ENCODE results near the gene CAMTA1. TPM values are rescaled to one million over a fixed set of nuclear protein-coding genes. Genes with fewer than 3 reads are reported as not detected.

CAMTA1 gene
- total and polyA plus RNA-seq, 9 of the 15 experiments (the other 6 are each of a cell fraction or from before 2014, with no cell fraction given), result 43.9 to 161 (median 65.9) TPM

- TF ChIP-seq HMGXB4 (CRISPR knock-in tag; IDR thresholded peaks at IDR 0.05), result peak; percentile 70; the same call in 1 of the 2 replicates
- TF ChIP-seq CHD2 (IDR thresholded peaks at IDR 0.05; ENCODE audit: low read depth, low read length), result peak; percentile 89
- TF ChIP-seq, protein P1, sequence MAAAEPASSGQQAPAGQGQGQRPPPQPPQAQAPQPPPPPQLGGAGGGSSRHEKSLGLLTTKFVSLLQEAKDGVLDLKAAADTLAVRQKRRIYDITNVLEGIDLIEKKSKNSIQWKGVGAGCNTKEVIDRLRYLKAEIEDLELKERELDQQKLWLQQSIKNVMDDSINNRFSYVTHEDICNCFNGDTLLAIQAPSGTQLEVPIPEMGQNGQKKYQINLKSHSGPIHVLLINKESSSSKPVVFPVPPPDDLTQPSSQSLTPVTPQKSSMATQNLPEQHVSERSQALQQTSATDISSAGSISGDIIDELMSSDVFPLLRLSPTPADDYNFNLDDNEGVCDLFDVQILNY (CRISPR knock-in tag; IDR thresholded peaks at IDR 0.05), result peak; percentile 44; the same call in 1 of the 2 replicates
- peak in 1 of 2 experiments; percentile 68; a peak in 1 of 4 replicates for TF ChIP-seq FOXA3 (CRISPR knock-in tag; conservative IDR thresholded peaks at IDR 0.05 in 1 of 2, IDR thresholded peaks at IDR 0.05 in 1 of 2)
- TF ChIP-seq KLF13 (tag; IDR thresholded peaks at IDR 0.05; ENCODE audit: borderline replicate concordance, low read depth), result peak; percentile 76
- no peak for TF ChIP-seq ELK1 (CRISPR knock-in tag; IDR thresholded peaks at IDR 0.05)
- TF ChIP-seq CBX2 (IDR thresholded peaks at IDR 0.05; ENCODE audit: insufficient read depth, low read length, poor library complexity, severe bottlenecking), result no peak
- no peak for TF ChIP-seq KAT8 (IDR thresholded peaks at IDR 0.05; ENCODE audit: low read depth)
- TF ChIP-seq, protein P2, sequence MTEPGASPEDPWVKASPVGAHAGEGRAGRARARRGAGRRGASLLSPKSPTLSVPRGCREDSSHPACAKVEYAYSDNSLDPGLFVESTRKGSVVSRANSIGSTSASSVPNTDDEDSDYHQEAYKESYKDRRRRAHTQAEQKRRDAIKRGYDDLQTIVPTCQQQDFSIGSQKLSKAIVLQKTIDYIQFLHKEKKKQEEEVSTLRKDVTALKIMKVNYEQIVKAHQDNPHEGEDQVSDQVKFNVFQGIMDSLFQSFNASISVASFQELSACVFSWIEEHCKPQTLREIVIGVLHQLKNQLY (CRISPR knock-in tag; conservative IDR thresholded peaks at IDR 0.05), result peak in 1 of 2 experiments; percentile 93; a peak in 1 of 4 replicates
- TF ChIP-seq KDM2B (CRISPR knock-in tag; IDR thresholded peaks at IDR 0.05), result peak; percentile 88; the same call in 1 of the 2 replicates
- peak; percentile 72 for TF ChIP-seq GABPB1 (CRISPR knock-in tag; IDR thresholded peaks at IDR 0.05)
- peak; percentile 54; the same call in 1 of the 2 replicates for TF ChIP-seq MEF2A (IDR thresholded peaks at IDR 0.05; ENCODE audit: control insufficient read depth, low read depth, low read length)
- peak; percentile 95 for TF ChIP-seq SP1 (CRISPR knock-in tag; IDR thresholded peaks at IDR 0.05)
- TF ChIP-seq TAF9B (IDR thresholded peaks at IDR 0.05; ENCODE audit: partially characterized antibody), result no peak
- TF ChIP-seq HDAC8 (tag; IDR thresholded peaks at IDR 0.05), result peak; percentile 70; the same call in 1 of the 2 replicates
- 0 out of 2 replicates have a peak, but pooled peaks have one; percentile 19 for TF ChIP-seq RFX5 (IDR thresholded peaks at IDR 0.05; ENCODE audit: low read depth, low read length)
- TF ChIP-seq FOSL1 (tag; conservative IDR thresholded peaks at IDR 0.05), result peak; percentile 99
- TF ChIP-seq ZNF75A (CRISPR knock-in tag; IDR thresholded peaks at IDR 0.05), result no peak
- peak; percentile 23 for TF ChIP-seq RBBP5 (IDR thresholded peaks at IDR 0.05; ENCODE audit: borderline replicate concordance, insufficient read depth, low read length, poor library complexity, severe bottlenecking)
- peak; percentile 74 for TF ChIP-seq ZBTB9 (CRISPR knock-in tag; IDR thresholded peaks at IDR 0.05)
- TF ChIP-seq TAF15 (IDR thresholded peaks at IDR 0.05; ENCODE audit: low read depth, low read length), result no peak
Observed at GRCh38 chr1:6784560-6785317, 515 bp upstream of the CAMTA1 start (continued).
